H1 (cell line): ENCODE measurements around the gene LY86. TPM values are rescaled to one million over a fixed set of nuclear protein-coding genes. Genes with fewer than 3 reads are reported as not detected.

ENCODE experiments used
- CTCF ChIA-PET: fragments of 300-600 bp; sonication (Branson Sonifier 250); formaldehyde crosslinking; loops from one replicate; lab custom pipeline; 2021; ENCODE audit not compliant: partially characterized antibody; lab: Charles Lee
- POLR2A ChIA-PET: fragments of 300-600 bp; sonication (Branson Sonifier 250); formaldehyde crosslinking; loops from one replicate; lab custom pipeline; 2021; ENCODE audit warnings: inconsistent platforms; ENCODE audit not compliant: partially characterized antibody; lab: Charles Lee
- DNase-seq, 2 experiments: peaks; one replicate each; pipeline versions ENCODE4 v3.0.0 to v3.0.0-alpha.2; 2010 to 2022; ENCODE audit warnings: low spot score in 2 of 2, low read depth in 1 of 2, mixed read lengths in 1 of 2
- FAIRE-seq: peaks from 2 replicates; lab custom pipeline; 2011; peaks lifted over from hg19 to GRCh38; lab: Jason Lieb, UNC
- H2AFZ ChIP-seq: 2 replicates; pipeline ENCODE4 v1.8.1; 2012; ENCODE audit warnings: low read length, inconsistent platforms
- H2AK5ac ChIP-seq: 2 replicates; pipeline ENCODE4 v1.6.1; 2013; ENCODE audit warnings: low read depth, low read length
- H2BK120ac ChIP-seq: replicated peaks from 2 replicates; pipeline ENCODE3; 2013; ENCODE audit warnings: low read depth, low read length, inconsistent platforms
- H2BK12ac ChIP-seq: 2 replicates; pipeline ENCODE4 v1.6.1; 2013; ENCODE audit warnings: low read depth, low read length
- H2BK15ac ChIP-seq: 2 replicates; pipeline ENCODE4 v1.6.1; 2013; ENCODE audit warnings: low read length
- H2BK20ac ChIP-seq: 2 replicates; pipeline ENCODE4 v1.6.1; 2013; ENCODE audit warnings: low read length
- H2BK5ac ChIP-seq: 2 replicates; pipeline ENCODE4 v1.6.1; 2013; ENCODE audit warnings: low read depth, low read length
- H3K14ac ChIP-seq: 2 replicates; pipeline ENCODE4 v1.6.1; 2013; ENCODE audit warnings: inconsistent platforms; ENCODE audit not compliant: insufficient read length
- H3K18ac ChIP-seq: 2 replicates; pipeline ENCODE4 v1.6.1; 2013; ENCODE audit warnings: low read length; ENCODE audit errors: extremely low read depth
- H3K23ac ChIP-seq: 2 replicates; pipeline ENCODE4 v1.6.1; 2013; ENCODE audit warnings: inconsistent platforms; ENCODE audit not compliant: insufficient read length
- H3K23me2 ChIP-seq: 2 replicates; pipeline ENCODE4 v1.6.1; 2013; ENCODE audit warnings: low read depth, low read length
- H3K27ac ChIP-seq: 2 replicates; pipeline ENCODE4 v1.6.1; 2011; ENCODE audit warnings: low read depth, low read length, inconsistent platforms
- H3K27me3 ChIP-seq, 4 experiments: replicated peaks in 1 of 4; 1 replicate in 1 of 4; 2 replicates in 3 of 4; pipeline versions ENCODE4 v1.6.1 to v1.8.1; 2011 to 2013; ENCODE audit warnings: low read length in 3 of 4, mild to moderate bottlenecking in 3 of 4, inconsistent platforms in 2 of 4, mixed read lengths in 2 of 4, moderate library complexity in 1 of 4; ENCODE audit not compliant: control insufficient read depth in 3 of 4, insufficient read depth in 3 of 4; ENCODE audit errors: extremely low read depth in 1 of 4
- H3K36me3 ChIP-seq, 4 experiments: 2 replicates each; pipeline versions ENCODE4 v1.6.1 to v1.8.1; 2011 to 2013; ENCODE audit warnings: mild to moderate bottlenecking in 4 of 4, low read length in 3 of 4, moderate library complexity in 2 of 4, control low read depth in 1 of 4, inconsistent platforms in 1 of 4; ENCODE audit not compliant: insufficient read depth in 4 of 4, control insufficient read depth in 2 of 4
- H3K4ac ChIP-seq: replicated peaks from 2 replicates; pipeline ENCODE3; 2013; ENCODE audit warnings: low read length, low read depth, mixed read lengths, inconsistent platforms; ENCODE audit not compliant: insufficient read length
- H3K4me1 ChIP-seq, 4 experiments: replicated peaks in 1 of 4; 1 replicate in 1 of 4; 2 replicates in 3 of 4; pipeline versions ENCODE4 v1.6.1 to v1.8.1; 2011 to 2013; ENCODE audit warnings: low read length in 3 of 4, inconsistent platforms in 2 of 4, mixed read lengths in 1 of 4; ENCODE audit not compliant: insufficient read depth in 4 of 4, control insufficient read depth in 3 of 4
- H3K4me2 ChIP-seq, 2 experiments: 2 replicates each; pipeline versions ENCODE4 v1.6.1 to v1.8.1; 2011 to 2013; ENCODE audit warnings: low read depth in 2 of 2, low read length in 2 of 2, control low read depth in 1 of 2, inconsistent platforms in 1 of 2, mild to moderate bottlenecking in 1 of 2; ENCODE audit not compliant: insufficient read depth in 1 of 2
- H3K4me3 ChIP-seq, 4 experiments: fragments of 200-600, 300-600 bp in 1 of 4; sonication (generic), shearing (Covaris generic), sonication (Bioruptor Twin) in 1 of 4; 2 replicates each; pipeline versions ENCODE4 v1.5.1 to v1.8.1; 2011 to 2016; ENCODE audit warnings: low read length in 4 of 4, low read depth in 3 of 4, control low read depth in 2 of 4, inconsistent platforms in 2 of 4, mild to moderate bottlenecking in 2 of 4, mixed read lengths in 1 of 4, moderate library complexity in 1 of 4; ENCODE audit not compliant: insufficient read depth in 2 of 4; ENCODE audit errors: extremely low read depth in 1 of 4
- H3K56ac ChIP-seq: replicated peaks from 2 replicates; pipeline ENCODE3; 2013; ENCODE audit warnings: low read depth, mild to moderate bottlenecking, mixed read lengths, low read length, inconsistent platforms; ENCODE audit not compliant: insufficient read length
- H3K79me1 ChIP-seq: 2 replicates; pipeline ENCODE4 v1.6.1; 2013; ENCODE audit warnings: low read depth, low read length, control low read depth
- H3K79me2 ChIP-seq, 2 experiments: 2 replicates each; pipeline versions ENCODE4 v1.6.1 to v1.8.1; 2012 to 2013; ENCODE audit warnings: low read length in 2 of 2, mild to moderate bottlenecking in 2 of 2, inconsistent platforms in 1 of 2; ENCODE audit not compliant: insufficient read depth in 2 of 2, control insufficient read depth in 1 of 2
- H3K9ac ChIP-seq, 4 experiments: replicated peaks in 1 of 4; 1 replicate in 1 of 4; 2 replicates in 3 of 4; pipeline versions ENCODE4 v1.6.1 to v1.8.1; 2011 to 2013; ENCODE audit warnings: low read depth in 3 of 4, low read length in 3 of 4, control low read depth in 2 of 4, mild to moderate bottlenecking in 2 of 4, moderate library complexity in 2 of 4, inconsistent platforms in 1 of 4; ENCODE audit errors: extremely low read depth in 1 of 4
- H3K9me3 ChIP-seq, 2 experiments: 2 replicates each; pipeline versions ENCODE4 v1.6.1 to v1.8.1; 2012 to 2013; ENCODE audit warnings: mild to moderate bottlenecking in 2 of 2, moderate library complexity in 2 of 2, control low read depth in 1 of 2, inconsistent platforms in 1 of 2, low read depth in 1 of 2, low read length in 1 of 2, mixed read lengths in 1 of 2; ENCODE audit not compliant: insufficient read depth in 2 of 2
- H4K20me1 ChIP-seq, 2 experiments: replicated peaks in 1 of 2; 2 replicates each; pipeline versions ENCODE3 to v1.8.1; 2011 to 2013; ENCODE audit warnings: inconsistent platforms in 2 of 2, low read length in 2 of 2, mild to moderate bottlenecking in 1 of 2; ENCODE audit not compliant: insufficient read depth in 2 of 2, control insufficient read depth in 1 of 2
- H4K5ac ChIP-seq: 2 replicates; pipeline ENCODE4 v1.6.1; 2013; ENCODE audit warnings: low read length, low read depth, mixed read lengths, inconsistent platforms; ENCODE audit not compliant: insufficient read length
- H4K8ac ChIP-seq: 2 replicates; pipeline ENCODE4 v1.8.0; 2013; ENCODE audit warnings: mild to moderate bottlenecking, moderate library complexity, low read length, inconsistent platforms; ENCODE audit not compliant: insufficient read depth; ENCODE audit errors: extremely low read depth
- H4K91ac ChIP-seq: replicated peaks from 2 replicates; pipeline ENCODE3; 2013; ENCODE audit warnings: low read length, mixed read lengths, inconsistent platforms; ENCODE audit not compliant: insufficient read length
- ATF3 ChIP-seq: IDR thresholded peaks from 2 replicates; pipeline ENCODE4 v1.6.1; 2011; ENCODE audit warnings: low read depth, mild to moderate bottlenecking, low read length; ENCODE audit not compliant: insufficient read depth
- BCL11A ChIP-seq, 2 experiments: IDR thresholded peaks; one replicate each; pipeline ENCODE4 v1.6.1; 2011; ENCODE audit warnings: low read depth in 2 of 2, low read length in 2 of 2, mild to moderate bottlenecking in 2 of 2
- BRCA1 ChIP-seq: IDR thresholded peaks from 2 replicates; pipeline ENCODE4 v1.6.1; 2012; ENCODE audit warnings: low read depth, low read length, improper control_type of control experiment
- CBX5 ChIP-seq: fragments of 300-800, 300-1000 bp; sonication (generic); IDR thresholded peaks from 2 replicates; pipeline ENCODE4 v1.7.1; 2016; ENCODE audit warnings: antibody characterized with exemption, low read length, low read depth
- CHD1 ChIP-seq: IDR thresholded peaks from 2 replicates; pipeline ENCODE4 v1.6.1; 2012; ENCODE audit warnings: low read depth, low read length, improper control_type of control experiment
- CHD2 ChIP-seq: IDR thresholded peaks from 2 replicates; pipeline ENCODE4 v1.6.1; 2012; ENCODE audit warnings: low read length, improper control_type of control experiment
- FOSL1 ChIP-seq: IDR thresholded peaks from 2 replicates; pipeline ENCODE4 v1.6.1; 2011; ENCODE audit warnings: mild to moderate bottlenecking, low read depth, low read length, moderate library complexity; ENCODE audit not compliant: insufficient read depth
- JUND ChIP-seq: IDR thresholded peaks from 2 replicates; pipeline ENCODE4 v1.6.1; 2011; ENCODE audit warnings: mild to moderate bottlenecking, improper control_type of control experiment, low read length
- KDM1A ChIP-seq: fragments of 200-600, 300-600 bp; sonication (generic); IDR thresholded peaks from 2 replicates; pipeline ENCODE4 v1.7.1; 2016; ENCODE audit warnings: mild to moderate bottlenecking, low read length, borderline replicate concordance
- NANOG ChIP-seq: IDR thresholded peaks from 2 replicates; pipeline ENCODE4 v1.6.1; 2011; ENCODE audit warnings: low read length, low read depth, mild to moderate bottlenecking, inconsistent platforms; ENCODE audit not compliant: insufficient read depth, poor library complexity, severe bottlenecking
- NRF1 ChIP-seq: IDR thresholded peaks from 2 replicates; pipeline ENCODE4 v1.6.1; 2011; ENCODE audit warnings: mild to moderate bottlenecking, low read depth, low read length, improper control_type of control experiment
- RAD21 ChIP-seq, 2 experiments: IDR thresholded peaks in 1 of 2; conservative IDR thresholded peaks in 1 of 2; 2 replicates each; pipeline ENCODE4 v1.6.1; 2011; ENCODE audit warnings: low read depth in 2 of 2, low read length in 2 of 2, improper control_type of control experiment in 1 of 2, inconsistent platforms in 1 of 2, mild to moderate bottlenecking in 1 of 2, moderate library complexity in 1 of 2
- SRF ChIP-seq: IDR thresholded peaks from 2 replicates; pipeline ENCODE4 v1.6.1; 2011; ENCODE audit warnings: mild to moderate bottlenecking, low read depth, low read length, moderate library complexity
- WGBS, 2 experiments: shearing (Covaris generic) in 1 of 2; methylation state at CpG; one replicate each; pipeline versions ENCODE4 v1.1.6 to v1.1.7; 2013 to 2015; ENCODE audit warnings: low lambda C conversion rate in 2 of 2, mixed read lengths in 2 of 2, inconsistent platforms in 1 of 2, low coverage in 1 of 2, missing lambda C conversion rate in 1 of 2; ENCODE audit not compliant: insufficient replicate concordance in 2 of 2, insufficient coverage in 1 of 2, insufficient read length in 1 of 2; ENCODE audit errors: extremely low coverage in 1 of 2, missing lambda C conversion rate in 1 of 2; 5-methylcytosine and 5-hydroxymethylcytosine counted together
- polyA plus RNA-seq, 7 experiments: library from polyadenylated mRNA; depleted of rRNA in 3 of 7; stranded (reverse) in 5 of 7; unstranded in 2 of 7; fragments of >200 nt in 5 of 7; fragments of 200-250 nt in 2 of 7; gene quantifications; 1 replicate in 5 of 7; 2 replicates in 1 of 7; 4 replicates in 1 of 7; pipeline versions ENCODE4 v1.2.1 to v1.2.3, GENCODE V29; 2011 to 2013; ENCODE audit warnings: missing spikeins in 2 of 7, mixed read lengths in 2 of 7
- total RNA-seq: library from RNA; stranded (reverse); fragmentation: NEBNext Ultra II Directional; extraction: Animal tissue kit (Norgen Biotek cat#: 25700); gene quantifications from 2 replicates; pipeline ENCODE4 v1.2.1, GENCODE V29; 2021
- TF ChIP-seq, protein P1 (sequence below): IDR thresholded peaks from 2 replicates; pipeline ENCODE4 v1.6.1; 2012; ENCODE audit warnings: inconsistent platforms

LY86 gene
- total and polyA plus RNA-seq, 2 of the 8 experiments (the other 6 are each of a cell fraction or from before 2014, with no cell fraction given), result not detected

GRCh38 chr6:6622501-6622900 is 34.0 kb downstream of the LY86 start:
- no peak for FAIRE-seq
- ChIA-PET CTCF (no interaction called here), POLR2A (no interaction called here)
- TF ChIP-seq CBX5 (no peak), BCL11A (IDR thresholded peaks at IDR 0.05; ENCODE audit: low read depth in 2 of 2, low read length in 2 of 2) (no peak), RAD21 (IDR thresholded peaks at IDR 0.05 in 1 of 2, conservative IDR thresholded peaks at IDR 0.05 in 1 of 2; ENCODE audit: low read depth in 2 of 2, low read length in 2 of 2) (no peak), ATF3 (no peak), BRCA1 (no peak), SRF (no peak), CHD2 (no peak), CHD1 (no peak), FOSL1 (no peak), JUND (no peak), NRF1 (no peak), NANOG (no peak), KDM1A (no peak)
- TF ChIP-seq, protein P1, sequence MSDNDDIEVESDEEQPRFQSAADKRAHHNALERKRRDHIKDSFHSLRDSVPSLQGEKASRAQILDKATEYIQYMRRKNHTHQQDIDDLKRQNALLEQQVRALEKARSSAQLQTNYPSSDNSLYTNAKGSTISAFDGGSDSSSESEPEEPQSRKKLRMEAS, result no peak

More at GRCh38 chr6:6622501-6622900, 34.0 kb downstream of the LY86 start:
- WGBS, 2 experiments, result 91% methylated on average over 1 of the region's 1 CpG; no CpG with 5 or more reads in 1 of the 2 experiments
- no peak overlapping the region for H2AFZ ChIP-seq
- H2BK12ac ChIP-seq, result no peak overlapping the region
- no peak for DNase-seq
- H3K36me3 ChIP-seq, result no peaks in the 10 kb centered on the region
- no peaks in the 10 kb centered on the region for H3K79me2 ChIP-seq
- H3K4me2 ChIP-seq, result no peak overlapping the region
- no peaks in the 10 kb centered on the region for H4K20me1 ChIP-seq
- H2BK5ac ChIP-seq, result no peak overlapping the region
- H2BK15ac ChIP-seq, result no peak overlapping the region
- no peak overlapping the region for H2BK120ac ChIP-seq
- no peak overlapping the region for H3K56ac ChIP-seq
- H2BK20ac ChIP-seq, result no peak overlapping the region
- no peak overlapping the region for H3K4me3 ChIP-seq
- no peak overlapping the region for H4K91ac ChIP-seq
- H3K27ac ChIP-seq, result no peak overlapping the region
- H3K79me1 ChIP-seq, result no peaks in the 10 kb centered on the region
- no peak overlapping the region for H4K5ac ChIP-seq
- H3K4ac ChIP-seq, result no peak overlapping the region
- no peaks in the 10 kb centered on the region; a peak in 1 of 7 replicates for H3K27me3 ChIP-seq
- H3K23ac ChIP-seq, result no peak overlapping the region
- no peaks in the 10 kb centered on the region for H3K9me3 ChIP-seq
- no peak overlapping the region for H3K9ac ChIP-seq
- no peak overlapping the region for H3K14ac ChIP-seq
- H3K23me2 ChIP-seq, result no peaks in the 10 kb centered on the region
- H3K18ac ChIP-seq, result no peak overlapping the region
- no peak overlapping the region for H4K8ac ChIP-seq
- H3K4me1 ChIP-seq, result no peaks in the 10 kb centered on the region; a peak in 1 of 7 replicates
- no peak overlapping the region for H2AK5ac ChIP-seq
